GM21737 (cell line): ENCODE data around the gene CRNN.

Source experiments
- ATAC-seq: cut with Tn5 transposase; IDR thresholded peaks from one replicate; pipeline ENCODE4 v1.9.1; 2021; ENCODE audit warnings: mild to moderate bottlenecking, moderate library complexity; ENCODE audit not compliant: unreplicated experiment

Gene CRNN

DNA sequence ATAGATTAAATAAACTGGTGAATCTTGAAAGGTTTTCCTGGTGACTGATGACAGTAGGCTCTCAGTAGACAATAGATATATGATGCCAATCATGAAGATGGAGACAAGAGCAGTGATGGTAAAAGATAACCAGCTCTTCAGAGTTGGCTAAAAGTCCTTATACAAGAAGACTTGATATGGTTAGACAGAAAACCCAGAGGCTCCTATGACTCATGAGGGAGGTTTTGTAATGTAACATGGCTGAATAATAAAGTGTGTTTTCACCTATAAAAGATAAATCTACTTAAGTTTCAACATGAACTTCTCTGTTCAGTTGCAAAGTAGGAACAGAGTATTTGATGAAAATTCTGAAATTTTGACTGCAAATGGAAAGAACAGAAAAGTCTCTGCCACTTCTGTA is 12.7 kb upstream of the CRNN start:
- ATAC-seq = no peak

DNA sequence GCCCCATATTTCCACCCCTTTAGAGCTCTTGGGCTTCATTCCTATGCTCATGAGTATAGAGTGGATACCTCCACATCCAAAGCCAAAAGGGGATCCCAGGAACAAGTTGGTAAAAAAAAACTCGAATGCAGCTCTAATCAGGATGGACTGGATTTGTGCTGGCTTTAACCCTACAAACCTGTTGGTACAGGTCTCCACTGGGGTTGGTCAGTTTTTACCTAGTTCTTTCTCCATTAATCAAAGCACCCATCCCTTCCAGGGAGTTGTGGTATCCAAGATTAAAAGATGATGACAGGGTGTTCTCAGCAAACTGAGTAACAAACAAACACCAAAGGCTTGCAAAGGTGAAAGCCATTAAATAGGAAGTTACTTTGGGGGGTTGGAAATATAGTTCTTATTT is 5.9 kb upstream of the CRNN start:
- ATAC-seq = no peak

DNA sequence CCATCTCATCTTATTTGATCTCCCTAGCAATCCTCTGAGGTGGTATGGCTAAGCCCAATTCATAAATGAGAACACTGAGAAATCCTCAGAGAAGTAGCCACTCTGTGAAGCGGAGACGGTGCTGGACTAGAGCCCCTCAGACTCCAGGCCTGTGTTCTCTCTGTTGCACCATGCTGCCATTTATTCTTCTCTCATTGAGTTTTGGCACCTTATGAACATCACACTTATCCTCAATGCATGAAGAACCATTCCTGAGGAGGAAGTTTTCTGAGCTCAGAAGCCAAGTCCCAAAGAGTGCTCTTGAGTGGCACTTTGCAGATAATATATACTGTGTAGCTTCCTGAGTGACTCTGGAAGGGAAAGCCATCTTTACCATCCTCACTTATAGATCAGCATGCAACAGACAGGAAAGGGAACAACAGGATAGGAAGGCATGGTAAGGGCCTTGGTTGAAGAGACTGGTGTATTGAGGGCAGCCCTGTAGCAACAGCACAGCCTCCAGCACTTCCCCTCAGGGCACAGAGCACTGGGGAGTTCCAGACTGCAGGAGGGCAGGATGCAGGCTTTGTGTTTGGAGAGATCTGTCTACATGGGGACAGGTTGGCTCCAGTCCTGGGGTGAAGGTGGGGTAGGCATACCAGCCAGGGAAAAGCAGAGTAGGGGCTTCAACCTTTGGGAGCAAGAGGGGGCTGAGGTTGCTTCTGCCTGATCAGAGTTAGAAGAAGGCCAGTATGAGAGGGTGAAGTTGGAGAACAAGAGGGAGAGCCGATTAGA is 1.6 kb upstream of the CRNN start:
- ATAC-seq = no peak

DNA sequence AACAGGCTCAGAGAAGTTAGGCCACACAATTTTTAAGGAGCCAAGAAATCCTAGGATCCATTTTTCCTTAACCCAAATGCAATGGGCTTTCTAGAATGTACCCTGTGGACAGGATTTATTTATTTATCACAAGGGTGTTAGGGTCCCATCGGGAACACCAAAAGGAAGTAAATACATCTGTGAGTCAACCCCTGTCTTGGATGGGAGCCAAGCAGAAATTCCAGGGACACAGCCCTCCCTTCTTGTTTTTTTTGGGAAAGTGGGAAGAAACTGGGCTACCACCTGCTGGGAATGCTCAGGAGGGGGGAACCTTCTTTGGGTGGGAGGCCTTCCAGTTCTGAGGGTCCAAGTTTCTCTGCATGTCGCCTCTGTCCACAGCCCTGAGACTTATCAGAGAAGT is 1.3 kb downstream of the CRNN start:
- no peak for ATAC-seq

DNA sequence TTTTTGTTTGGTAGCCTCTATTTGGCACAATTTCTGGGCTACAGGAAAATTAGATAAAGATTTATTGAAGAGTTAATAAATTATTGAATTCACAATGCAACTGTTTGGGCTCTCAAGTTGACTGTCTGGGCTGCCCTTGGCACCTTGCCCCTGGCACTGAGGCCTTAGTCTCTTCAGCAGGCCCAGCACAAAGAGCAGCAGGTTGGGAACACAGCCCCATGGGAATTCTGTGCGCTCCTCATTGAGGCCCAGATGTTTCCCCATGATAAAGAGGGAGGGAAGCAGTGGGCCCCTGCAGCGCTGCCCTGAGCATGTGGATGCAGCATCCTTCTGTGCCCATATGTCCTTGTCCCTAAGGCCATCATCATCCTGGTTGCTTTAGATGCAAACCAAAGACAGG is 2.9 kb downstream of the CRNN start:
- ATAC-seq = no peak

DNA sequence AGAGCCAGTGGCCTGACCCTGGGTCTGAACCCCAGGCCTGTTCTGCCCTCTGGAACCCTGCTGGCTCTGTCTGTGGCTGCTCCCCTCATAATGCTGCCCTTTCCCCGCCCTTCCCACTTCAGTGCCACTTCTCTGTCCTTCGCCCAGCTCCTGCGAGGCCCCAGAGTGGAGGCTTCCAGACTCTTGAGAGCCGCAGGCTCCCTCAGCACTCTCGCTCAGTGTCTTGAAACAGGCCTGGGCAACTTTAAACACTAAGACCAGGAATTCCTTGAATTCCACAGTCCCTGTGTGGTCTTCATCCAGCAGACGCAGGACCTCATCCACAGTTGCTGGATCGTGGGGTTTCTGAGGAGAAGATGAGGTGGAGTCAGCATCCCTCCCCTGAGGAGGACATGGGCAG is 3.5 kb downstream of the CRNN start:
- no peak for ATAC-seq

DNA sequence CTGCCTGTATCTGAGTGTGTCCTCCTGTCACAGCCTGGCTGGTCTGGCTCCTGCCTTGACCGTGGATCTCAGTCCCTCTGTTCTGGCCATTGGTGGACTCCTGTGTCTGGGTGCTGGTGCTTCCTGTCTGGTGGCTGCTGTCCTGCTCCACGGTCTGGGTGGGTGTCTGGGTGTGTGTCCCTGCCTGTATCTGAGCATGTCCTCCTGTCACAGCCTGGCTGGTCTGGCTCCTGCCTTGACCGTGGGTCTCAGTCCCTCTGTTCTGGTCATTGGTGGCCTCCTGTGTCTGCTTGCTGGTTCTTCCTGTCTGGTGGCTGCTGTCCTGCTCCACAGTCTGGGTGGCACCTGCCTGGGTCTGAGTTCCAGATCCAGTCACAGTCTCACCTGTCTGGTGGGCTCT is 4.0 kb downstream of the CRNN start:
- no peak for ATAC-seq

DNA sequence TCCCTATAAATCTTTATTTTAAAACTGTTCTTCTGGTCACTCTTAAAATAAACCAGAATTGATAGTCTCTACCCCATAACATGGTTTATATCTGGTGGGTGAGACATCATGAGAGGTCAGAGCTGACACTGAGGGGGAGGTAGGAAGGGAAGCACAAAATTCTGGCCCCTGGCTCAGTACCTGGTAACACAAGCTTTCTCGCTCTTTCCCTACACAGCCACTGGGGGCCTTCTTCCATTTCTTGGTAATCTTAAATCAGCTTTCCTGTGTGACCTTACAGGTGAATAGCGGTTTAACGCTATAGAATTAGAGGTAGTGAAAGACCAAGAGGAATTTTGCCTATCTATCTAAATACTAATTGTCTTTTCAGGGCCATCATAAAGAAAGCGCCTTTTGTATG is 5.4 kb downstream of the CRNN start:
- ATAC-seq = no peak

DNA sequence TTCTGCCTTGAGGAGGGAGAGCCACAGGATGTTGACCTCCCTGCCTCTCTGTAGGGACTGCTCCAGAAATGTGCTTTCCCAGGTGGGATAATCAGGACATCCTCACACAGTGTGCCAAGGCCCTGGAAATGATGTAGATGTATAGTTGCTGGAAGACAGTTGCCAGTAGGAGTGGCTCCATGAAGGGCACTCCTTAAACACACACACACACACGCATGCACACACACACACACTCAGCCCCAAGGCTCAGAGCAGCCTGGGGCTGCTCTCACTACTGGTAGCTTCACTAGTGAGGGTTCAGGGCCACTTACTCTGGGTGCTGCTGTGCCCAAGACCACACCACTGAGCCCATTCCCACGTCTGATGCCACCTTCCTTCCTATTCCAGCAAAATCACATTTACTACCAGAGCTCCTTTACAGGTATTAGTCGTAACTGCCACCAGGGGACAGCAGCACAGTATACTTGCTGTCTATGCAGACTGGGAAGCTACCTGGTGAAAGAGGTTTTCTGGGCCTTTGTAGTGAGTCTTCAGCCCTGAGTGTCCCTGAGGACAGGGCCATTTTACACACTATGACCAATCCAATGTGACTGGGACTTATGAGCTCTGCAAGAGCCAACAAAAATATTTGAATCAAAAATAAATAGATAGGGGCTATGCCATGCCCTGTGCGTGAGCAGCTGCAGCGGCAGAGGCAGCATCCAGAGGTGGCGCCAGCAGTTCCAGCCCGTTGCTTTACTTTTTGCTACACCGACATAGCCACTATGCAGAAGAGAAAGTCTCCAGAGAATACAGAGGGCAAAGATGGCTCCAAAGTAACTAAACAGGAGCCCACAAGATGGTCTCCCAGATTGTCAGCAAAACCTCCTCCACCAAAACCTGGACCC is 15.0 kb downstream of the CRNN start:
- no peak for ATAC-seq

DNA sequence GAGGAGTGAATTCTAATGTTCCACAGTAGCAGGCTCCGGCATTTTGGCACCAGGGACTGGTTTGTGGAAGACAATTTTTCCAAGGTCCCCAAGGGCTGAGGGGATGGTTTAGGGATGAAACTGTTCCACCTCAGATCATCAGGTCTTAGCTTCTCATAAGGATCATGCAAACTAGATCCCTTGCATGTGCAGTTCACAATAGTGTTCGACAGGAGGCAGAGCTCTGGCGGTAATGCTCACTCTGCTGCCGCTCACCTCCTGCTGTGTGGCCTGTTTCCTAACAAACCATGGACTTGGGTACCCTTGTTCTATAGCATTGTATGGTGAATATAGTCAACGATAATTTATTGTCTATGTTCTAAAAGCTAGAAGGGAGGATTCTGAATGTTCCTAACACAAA is 16.6 kb downstream of the CRNN start:
- ATAC-seq = no peak

DNA sequence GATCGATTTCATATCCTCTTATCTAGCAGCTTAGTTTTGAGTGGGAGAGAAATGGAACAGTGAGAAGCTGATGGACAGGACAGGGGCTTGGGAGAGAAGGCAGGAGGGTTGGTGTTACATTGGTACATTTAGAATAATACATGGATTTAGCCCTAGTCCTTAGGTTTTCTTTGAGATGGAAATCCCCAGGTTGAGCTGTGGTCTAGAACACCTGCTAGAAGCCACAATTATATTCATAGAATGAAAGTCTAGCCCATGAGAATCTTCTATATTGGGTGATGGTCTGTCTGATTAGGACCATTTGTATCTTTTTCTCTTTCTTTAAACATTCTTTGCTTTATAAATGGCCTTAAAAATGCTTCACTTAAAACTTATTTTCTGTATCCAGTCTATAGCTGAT is 19.9 kb downstream of the CRNN start:
- ATAC-seq = no peak

DNA sequence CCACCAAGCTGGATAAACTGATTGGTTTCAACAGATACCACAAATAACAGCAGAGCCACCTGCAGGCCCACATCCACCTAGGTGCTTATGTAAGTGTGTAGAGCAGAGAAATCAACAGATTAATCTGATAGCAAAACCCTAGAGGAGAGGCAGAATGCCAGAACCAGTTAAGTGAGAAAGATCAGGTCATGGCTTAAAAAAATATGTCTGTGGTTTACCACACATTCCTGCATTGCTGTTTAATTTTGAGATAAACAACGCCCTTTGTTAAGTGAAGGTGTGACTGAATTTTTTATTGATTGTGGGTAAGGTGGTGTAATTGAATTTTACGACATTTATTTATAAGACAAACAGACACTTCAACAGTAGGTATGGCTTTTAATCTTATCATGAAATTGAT is 21.2 kb downstream of the CRNN start:
- no peak for ATAC-seq

DNA sequence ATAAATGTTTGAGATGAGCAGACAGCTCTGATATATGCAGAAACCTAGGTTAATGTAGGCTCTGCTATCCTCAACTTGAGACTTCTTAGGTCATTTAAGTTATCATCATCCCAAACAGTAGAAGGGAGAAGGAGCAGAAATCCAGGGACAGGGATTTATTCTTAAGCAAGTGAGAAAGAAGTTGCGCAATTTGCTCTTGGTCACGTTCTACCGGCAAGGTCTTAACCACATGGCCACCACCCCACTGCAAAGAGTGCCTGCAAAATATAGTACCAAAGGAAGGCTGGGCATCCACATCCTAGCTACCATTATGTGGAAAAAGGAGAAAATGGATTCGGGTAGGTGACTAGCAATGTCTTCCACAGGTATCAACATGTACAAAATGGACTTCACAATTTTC is 25.2 kb downstream of the CRNN start:
- ATAC-seq = no peak

DNA sequence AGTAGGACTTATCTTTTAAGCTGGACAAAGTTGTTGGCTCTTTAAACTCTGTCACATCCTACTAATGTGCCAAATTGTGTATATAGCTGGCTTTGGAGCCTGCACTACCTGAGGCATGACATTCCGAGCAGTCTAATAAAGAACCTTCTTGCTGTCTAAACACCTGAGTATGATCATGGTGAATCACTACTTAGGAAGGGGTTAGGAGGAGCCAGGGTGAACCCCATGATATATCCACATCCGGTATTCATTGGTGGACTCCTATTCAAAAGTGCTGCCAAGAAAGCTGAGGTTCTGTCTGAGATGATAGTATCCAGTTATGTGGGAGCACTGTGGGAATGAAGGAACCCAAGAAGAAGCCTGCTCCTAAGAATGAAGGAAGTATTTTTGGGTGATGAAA is 27.1 kb downstream of the CRNN start:
- no peak for ATAC-seq

DNA sequence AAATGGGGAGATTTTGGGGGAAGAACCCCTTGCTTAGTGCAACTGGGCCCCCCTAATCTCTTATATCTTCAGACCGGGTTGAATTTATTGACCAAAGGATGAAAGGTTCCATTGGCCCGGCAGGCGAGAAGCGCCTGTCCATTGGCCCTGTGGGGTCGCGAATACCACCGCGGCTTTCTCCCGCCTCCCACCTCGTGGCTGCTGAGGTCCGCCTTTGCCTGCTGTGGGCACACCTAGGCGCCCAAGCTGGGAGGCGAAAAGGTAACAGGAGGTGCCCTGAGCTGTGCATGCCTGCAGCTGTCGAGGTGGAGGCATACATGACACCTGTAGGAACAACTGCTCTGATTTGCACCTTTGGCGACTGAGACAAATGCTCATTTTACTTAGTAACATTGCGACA is 33.1 kb downstream of the CRNN start:
- ATAC-seq = no peak

DNA sequence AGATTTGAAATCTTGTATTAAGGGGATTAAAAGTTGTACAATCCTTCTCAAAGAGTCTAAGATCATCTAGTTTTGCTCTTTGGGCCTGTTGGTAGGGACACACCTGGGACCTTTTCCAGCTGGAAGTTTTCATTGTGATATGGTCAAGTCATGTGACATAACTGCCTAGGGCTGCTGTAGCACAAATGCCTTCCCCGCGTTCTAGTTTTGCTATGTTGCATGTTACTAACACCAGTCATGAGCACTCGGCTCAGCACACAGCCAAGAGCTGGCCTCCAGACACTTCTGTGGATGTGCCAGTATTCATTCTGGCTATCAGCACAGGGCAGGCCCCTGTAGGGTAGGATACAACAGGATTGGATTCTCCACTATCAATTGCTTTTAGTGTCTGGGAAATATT is 39.6 kb downstream of the CRNN start:
- no peak for ATAC-seq

DNA sequence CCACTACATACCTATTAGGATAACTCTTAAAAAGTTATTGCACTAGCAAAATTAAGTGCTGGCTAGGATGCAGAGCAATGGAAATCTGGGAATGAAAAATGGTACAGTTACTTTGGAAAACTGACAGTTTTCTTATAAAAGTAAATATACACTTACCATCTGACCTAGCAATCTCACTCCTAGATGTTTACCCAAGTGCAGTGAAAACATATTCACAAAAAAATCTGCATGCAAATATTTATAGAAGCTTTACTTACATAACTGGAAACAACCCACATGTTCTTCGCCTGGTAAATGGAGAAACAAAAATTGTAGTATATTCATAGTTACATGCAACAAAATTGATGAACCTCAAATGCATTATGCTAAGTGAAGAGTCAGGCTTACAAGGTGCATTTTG is 41.4 kb downstream of the CRNN start:
- ATAC-seq = no peak

DNA sequence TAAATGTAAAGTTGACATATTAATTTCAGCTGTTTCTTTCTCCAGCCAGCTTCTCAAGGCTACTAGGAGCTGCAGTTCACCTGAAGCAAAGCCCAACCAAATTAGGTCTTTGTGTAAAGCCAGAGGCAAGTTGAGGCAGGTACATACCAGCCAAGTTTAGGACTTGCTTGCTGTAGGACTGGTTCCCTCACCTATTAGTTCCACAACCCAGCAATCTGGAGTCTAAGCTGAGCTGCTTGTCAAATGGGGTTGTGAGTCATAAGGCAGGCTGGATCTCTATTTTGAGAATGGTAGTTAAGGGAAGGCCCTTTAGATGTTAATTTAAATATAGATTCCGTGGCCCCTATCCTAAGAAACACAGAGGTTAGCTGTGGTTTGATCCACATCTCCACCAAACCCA is 46.6 kb downstream of the CRNN start:
- ATAC-seq = no peak

DNA sequence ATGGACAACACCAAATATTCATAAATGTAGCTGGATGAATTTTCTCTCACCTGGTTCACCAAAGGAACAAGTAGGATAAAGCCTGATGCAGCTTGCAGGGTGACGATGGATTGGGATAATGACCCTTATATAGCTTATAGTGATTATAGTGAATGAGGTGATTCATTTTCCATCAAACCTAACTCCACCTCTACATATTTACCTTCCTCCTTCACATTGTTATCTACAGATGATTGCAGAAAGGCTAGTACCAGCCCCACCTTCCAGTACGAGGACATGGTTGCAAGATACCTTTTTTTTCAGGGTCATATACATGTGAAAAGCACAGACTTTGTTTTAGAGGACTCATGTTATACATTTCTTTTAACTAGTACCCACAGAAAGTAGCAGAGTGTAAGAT is 54.2 kb downstream of the CRNN start, which contains the start of gene FLG2:
Gene FLG2, minus strand, starts transcription at position 101 of the 400 bp plus-strand sequence. CDS start 1,122 bp downstream, outside the sequence.
- ATAC-seq = no peak
